A549 treated with Hydrocortisone at 1 μM for 4 hours (cell line): ENCODE measurements around the gene PLA2G5. TPM values are rescaled to one million over a fixed set of nuclear protein-coding genes. Genes with fewer than 3 reads are reported as not detected.

Experiments used
- total RNA-seq: library from RNA; stranded (reverse); fragments of 200-300 nt; extraction: Qiagen RNA extraction; gene quantifications from 5 replicates; pipeline ENCODE4 v1.2.3, GENCODE V29; 2022

PLA2G5 gene
- not detected in 5 replicates for total RNA-seq

GRCh38 chr1:20069874-20070273, at the start of gene PLA2G5:
PLA2G5 (plus strand) TSS chr1:20070194; CDS start chr1:20084831, 14,637 bp downstream.

GRCh38 chr1:20119347-20119746, 49.4 kb downstream of the PLA2G5 start, which contains the start of gene PLA2G2D:
PLA2G2D (minus strand) TSS chr1:20119536; CDS start chr1:20119498, 38 bp downstream.

GRCh38 chr1:20138961-20139550, 69.1 kb downstream of the PLA2G5 start, which contains the start of gene PLA2G2F:
PLA2G2F (plus strand) TSS chr1:20139323; CDS start chr1:20139428, 105 bp downstream.

Other genes with a start within 250 kb of the PLA2G5 start
- gene OTUD3, start 187.8 kb upstream of the PLA2G5 start, total RNA-seq = 2.4 to 3.1 TPM (median 2.4 TPM) in 5 replicates
- not detected in 5 replicates for gene PLA2G2E, start 146.6 kb upstream of the PLA2G5 start, total RNA-seq
- not detected in 5 replicates for gene PLA2G2A, start 90.6 kb upstream of the PLA2G5 start, total RNA-seq
- gene PLA2G2D, start 49.3 kb downstream of the PLA2G5 start, total RNA-seq = 0.03 TPM in 1 of 5 replicates, not detected in the others
- not detected in 5 replicates for gene PLA2G2F, start 69.1 kb downstream of the PLA2G5 start, total RNA-seq
- gene UBXN10, start 115.9 kb downstream of the PLA2G5 start, total RNA-seq = not detected in 5 replicates
- not detected in 5 replicates for gene PLA2G2C, start 116.3 kb downstream of the PLA2G5 start, total RNA-seq
- not detected in 5 replicates for gene VWA5B1, start 220.7 kb downstream of the PLA2G5 start, total RNA-seq